Keratinocyte (primary cell): Measurements from ENCODE around the gene TEKTIP1. TPM values are rescaled to one million over a fixed set of nuclear protein-coding genes. Genes with fewer than 3 reads are reported as not detected.

Experiments used
- DNase-seq: peaks from one replicate; pipeline ENCODE4 v3.0.0-alpha.2; 2011; ENCODE audit warnings: low read depth, missing footprints, low spot score
- FAIRE-seq: peaks from 2 replicates; lab custom pipeline; 2011; peaks lifted over from hg19 to GRCh38; lab: Jason Lieb, UNC
- H2AFZ ChIP-seq: 2 replicates; pipeline ENCODE4 v1.6.0; 2012; ENCODE audit warnings: low read length, control low read depth, inconsistent platforms; ENCODE audit not compliant: control insufficient read depth
- H3K27ac ChIP-seq: 2 replicates; pipeline ENCODE4 v1.5.1; 2011; ENCODE audit warnings: low read length; ENCODE audit not compliant: control insufficient read depth, insufficient read depth
- H3K27me3 ChIP-seq: 3 replicates; pipeline ENCODE4 v1.6.0; 2011; ENCODE audit warnings: low read length; ENCODE audit not compliant: control insufficient read depth, insufficient read depth; ENCODE audit errors: extremely low read depth
- H3K36me3 ChIP-seq, 2 experiments: 2 replicates in 1 of 2; 3 replicates in 1 of 2; pipeline ENCODE4 v1.5.1; 2011; ENCODE audit warnings: low read length in 2 of 2, mild to moderate bottlenecking in 1 of 2; ENCODE audit not compliant: control insufficient read depth in 2 of 2, insufficient read depth in 2 of 2; ENCODE audit errors: extremely low read depth in 1 of 2
- H3K4me1 ChIP-seq: 3 replicates; pipeline ENCODE4 v1.5.1; 2011; ENCODE audit warnings: low read length; ENCODE audit not compliant: control insufficient read depth, insufficient read depth; ENCODE audit errors: extremely low read depth
- H3K4me2 ChIP-seq: 3 replicates; pipeline ENCODE4 v1.6.0; 2011; ENCODE audit warnings: low read depth, low read length; ENCODE audit not compliant: control insufficient read depth, insufficient read depth; ENCODE audit errors: extremely low read depth
- H3K4me3 ChIP-seq, 3 experiments: fragments of 200-600 bp in 1 of 3; sonication (generic) in 1 of 3; 2 replicates in 2 of 3; 3 replicates in 1 of 3; pipeline ENCODE4 v1.5.1; 2011 to 2016; ENCODE audit warnings: low read length in 3 of 3, mild to moderate bottlenecking in 3 of 3, control low read depth in 2 of 3, inconsistent platforms in 1 of 3, low read depth in 1 of 3, mixed read lengths in 1 of 3, mixed run types in 1 of 3, moderate library complexity in 1 of 3; ENCODE audit not compliant: control insufficient read depth in 2 of 3, insufficient read depth in 2 of 3; ENCODE audit errors: extremely low read depth in 1 of 3
- H3K79me2 ChIP-seq: 2 replicates; pipeline ENCODE4 v1.6.0; 2012; ENCODE audit warnings: low read length; ENCODE audit not compliant: control insufficient read depth, insufficient read depth
- H3K9ac ChIP-seq: 3 replicates; pipeline ENCODE4 v1.6.0; 2011; ENCODE audit warnings: low read length; ENCODE audit not compliant: control insufficient read depth, insufficient read depth; ENCODE audit errors: extremely low read depth
- H3K9me1 ChIP-seq: 3 replicates; pipeline ENCODE4 v1.6.0; 2011; ENCODE audit warnings: low read length; ENCODE audit not compliant: control insufficient read depth, insufficient read depth; ENCODE audit errors: extremely low read depth
- H3K9me3 ChIP-seq: 2 replicates; pipeline ENCODE4 v1.5.1; 2012; ENCODE audit warnings: low read depth, low read length; ENCODE audit not compliant: control insufficient read depth
- H4K20me1 ChIP-seq: 3 replicates; pipeline ENCODE4 v1.6.0; 2011; ENCODE audit warnings: low read length; ENCODE audit not compliant: control insufficient read depth, insufficient read depth; ENCODE audit errors: extremely low read depth
- EZH2 ChIP-seq: IDR thresholded peaks from one replicate; pipeline ENCODE4 v1.6.1; 2012; ENCODE audit warnings: inconsistent platforms, mild to moderate bottlenecking, low read length, moderate library complexity
- dilution Hi-C: fragments of 300-500 bp; cut with MboI; formaldehyde crosslinking; loops from one replicate; pipeline ENCODE4 v1.7.0; 2020; ENCODE audit warnings: low sequenced_read_pairs; ENCODE audit not compliant: extremely low pct_ligation_motif_present
- polyA plus RNA-seq, 5 experiments: library from polyadenylated mRNA; depleted of rRNA in 3 of 5; stranded (reverse) in 3 of 5; stranded (forward) in 1 of 5; unstranded in 1 of 5; fragments of >200 nt; gene quantifications; 1 replicate in 1 of 5; 2 replicates in 3 of 5; 3 replicates in 1 of 5; pipeline versions ENCODE4 v1.2.1 to v1.2.3, GENCODE V29; 2011 to 2012; ENCODE audit warnings: missing spikeins in 2 of 5, low read depth in 1 of 5, low replicate concordance in 1 of 5
- TF ChIP-seq, protein P1 (sequence below), 3 experiments: IDR thresholded peaks in 1 of 3; conservative IDR thresholded peaks in 1 of 3; optimal IDR thresholded peaks in 1 of 3; 2 replicates in 2 of 3; 3 replicates in 1 of 3; pipeline versions ENCODE3 to v1.5.1; 2011; ENCODE audit warnings: low read length in 3 of 3, mild to moderate bottlenecking in 3 of 3, moderate library complexity in 2 of 3, control low read depth in 1 of 3, inconsistent platforms in 1 of 3; ENCODE audit not compliant: insufficient read depth in 2 of 3; ENCODE audit errors: extremely low read depth in 1 of 3

TEKTIP1 gene
- polyA plus RNA-seq, 1 donor (not counting 4 experiments of a cell fraction or from before 2014, with no cell fraction given) = not detected

GRCh38 chr19:3539756-3540118, 763 bp downstream of the TEKTIP1 start:
- FAIRE-seq (no peak), DNase-seq (no peak)
- Histone ChIP-seq H3K9ac (no peak overlapping the region), H3K36me3 (peaks cover 5 to 19% of the 10 kb centered on the region in 2 experiments), H3K4me3 (no peak overlapping the region), H2AFZ (no peak overlapping the region), H3K9me1 (no peaks in the 10 kb centered on the region), H3K4me1 (no peaks in the 10 kb centered on the region), H3K27me3 (no peaks in the 10 kb centered on the region), H3K9me3 (no peaks in the 10 kb centered on the region), H3K27ac (no peak overlapping the region), H3K79me2 (no peaks in the 10 kb centered on the region), H3K4me2 (no peak overlapping the region), H4K20me1 (no peaks in the 10 kb centered on the region)
- dilution Hi-C loops = no loop called here
- TF ChIP-seq, protein P1, sequence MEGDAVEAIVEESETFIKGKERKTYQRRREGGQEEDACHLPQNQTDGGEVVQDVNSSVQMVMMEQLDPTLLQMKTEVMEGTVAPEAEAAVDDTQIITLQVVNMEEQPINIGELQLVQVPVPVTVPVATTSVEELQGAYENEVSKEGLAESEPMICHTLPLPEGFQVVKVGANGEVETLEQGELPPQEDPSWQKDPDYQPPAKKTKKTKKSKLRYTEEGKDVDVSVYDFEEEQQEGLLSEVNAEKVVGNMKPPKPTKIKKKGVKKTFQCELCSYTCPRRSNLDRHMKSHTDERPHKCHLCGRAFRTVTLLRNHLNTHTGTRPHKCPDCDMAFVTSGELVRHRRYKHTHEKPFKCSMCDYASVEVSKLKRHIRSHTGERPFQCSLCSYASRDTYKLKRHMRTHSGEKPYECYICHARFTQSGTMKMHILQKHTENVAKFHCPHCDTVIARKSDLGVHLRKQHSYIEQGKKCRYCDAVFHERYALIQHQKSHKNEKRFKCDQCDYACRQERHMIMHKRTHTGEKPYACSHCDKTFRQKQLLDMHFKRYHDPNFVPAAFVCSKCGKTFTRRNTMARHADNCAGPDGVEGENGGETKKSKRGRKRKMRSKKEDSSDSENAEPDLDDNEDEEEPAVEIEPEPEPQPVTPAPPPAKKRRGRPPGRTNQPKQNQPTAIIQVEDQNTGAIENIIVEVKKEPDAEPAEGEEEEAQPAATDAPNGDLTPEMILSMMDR (optimal IDR thresholded peaks at IDR 0.05 in 1 of 3, IDR thresholded peaks at IDR 0.05 in 1 of 3, conservative IDR thresholded peaks at IDR 0.05 in 1 of 3; ENCODE audit: extremely low read depth in 1 of 3, insufficient read depth in 2 of 3, low read length in 3 of 3) = no peak
- no peak for TF ChIP-seq EZH2

GRCh38 chr19:3543150-3544057, 4.4 kb downstream of the TEKTIP1 start:
- H3K36me3 ChIP-seq = peaks cover 10 to 19% of the 10 kb centered on the region in 2 experiments
- no peak for FAIRE-seq

More at GRCh38 chr19:3543150-3544057, 4.4 kb downstream of the TEKTIP1 start:
- Histone ChIP-seq H3K4me3 (no peak overlapping the region), H3K4me2 (no peak overlapping the region), H2AFZ (no peak overlapping the region), H3K4me1 (peaks cover 9% of the 10 kb centered on the region), H4K20me1 (peaks cover 4% of the 10 kb centered on the region), H3K9me3 (no peaks in the 10 kb centered on the region), H3K27me3 (no peaks in the 10 kb centered on the region), H3K79me2 (no peaks in the 10 kb centered on the region), H3K9me1 (no peaks in the 10 kb centered on the region), H3K27ac (no peak overlapping the region), H3K9ac (no peak overlapping the region)
- TF ChIP-seq EZH2 = no peak
- DNase-seq = no peak
- dilution Hi-C loops = no loop called here
